Neutrophil (primary cell): Measurements from ENCODE around the gene C15orf39.

Experiments used
- H3K27ac ChIP-seq: fragments of 200-600 bp; sonication (generic); 2 replicates; pipeline ENCODE4 v1.5.1; 2016; ENCODE audit warnings: mild to moderate bottlenecking, moderate library complexity
- H3K27me3 ChIP-seq: fragments of 200-600 bp; sonication (generic); 2 replicates; pipeline ENCODE4 v1.6.0; 2016; ENCODE audit warnings: mild to moderate bottlenecking
- H3K36me3 ChIP-seq: fragments of 200-600 bp; sonication (generic); 2 replicates; pipeline ENCODE4 v1.5.1; 2017
- H3K4me1 ChIP-seq, 2 experiments: fragments of 200-600 bp in 1 of 2; sonication (generic) in 1 of 2; 1 replicate in 1 of 2; 2 replicates in 1 of 2; pipeline versions ENCODE4 v1.5.1 to v1.6.1; 2013 to 2016; ENCODE audit warnings: low read depth in 1 of 2, low read length in 1 of 2, mild to moderate bottlenecking in 1 of 2, moderate library complexity in 1 of 2; ENCODE audit not compliant: control insufficient read depth in 1 of 2, insufficient read depth in 1 of 2
- H3K4me3 ChIP-seq, 2 experiments: fragments of 200-600 bp in 1 of 2; sonication (generic) in 1 of 2; 1 replicate in 1 of 2; 2 replicates in 1 of 2; pipeline ENCODE4 v1.5.1; 2013 to 2016; ENCODE audit warnings: low read depth in 1 of 2, low read length in 1 of 2, mild to moderate bottlenecking in 1 of 2, moderate library complexity in 1 of 2
- H3K9me3 ChIP-seq: fragments of 200-600 bp; sonication (generic); 2 replicates; pipeline ENCODE4 v1.5.1; 2016
- CTCF ChIP-seq: fragments of 200-600 bp; sonication (generic); IDR thresholded peaks from 2 replicates; pipeline ENCODE4 v1.5.1; 2016; ENCODE audit warnings: antibody characterized with exemption

C15orf39 gene

GRCh38 chr15:75228787-75229186, 27.1 kb downstream of the C15orf39 start:
- H3K27me3 ChIP-seq = no peaks in the 10 kb centered on the region
- no peak for TF ChIP-seq CTCF

GRCh38 chr15:75229191-75230015, 27.7 kb downstream of the C15orf39 start:
- Histone ChIP-seq H3K27ac (no peak overlapping the region), H3K9me3 (no peaks in the 10 kb centered on the region), H3K4me3 (no peak overlapping the region), H3K27me3 (no peaks in the 10 kb centered on the region), H3K4me1 (no peaks in the 10 kb centered on the region), H3K36me3 (no peaks in the 10 kb centered on the region)
- TF ChIP-seq CTCF = no peak

More at GRCh38 chr15:75228787-75229186, 27.1 kb downstream of the C15orf39 start:
- no peaks in the 10 kb centered on the region for H3K4me1 ChIP-seq
- H3K9me3 ChIP-seq = no peaks in the 10 kb centered on the region
- no peaks in the 10 kb centered on the region for H3K36me3 ChIP-seq
- no peak overlapping the region for H3K27ac ChIP-seq
- no peak overlapping the region for H3K4me3 ChIP-seq

GRCh38 chr15:75230016-75230343, 28.3 kb downstream of the C15orf39 start:
- H3K27me3 ChIP-seq = no peaks in the 10 kb centered on the region
- H3K4me3 ChIP-seq = no peak overlapping the region
- no peaks in the 10 kb centered on the region for H3K36me3 ChIP-seq
- no peak for TF ChIP-seq CTCF
- H3K4me1 ChIP-seq = no peaks in the 10 kb centered on the region
- no peaks in the 10 kb centered on the region for H3K9me3 ChIP-seq
- no peak overlapping the region for H3K27ac ChIP-seq

- no peak overlapping the region for H3K4me3 ChIP-seq
- no peaks in the 10 kb centered on the region for H3K9me3 ChIP-seq
- H3K27ac ChIP-seq = no peak overlapping the region
- H3K4me1 ChIP-seq = no peaks in the 10 kb centered on the region
- no peaks in the 10 kb centered on the region for H3K27me3 ChIP-seq
- H3K36me3 ChIP-seq = no peaks in the 10 kb centered on the region
- no peak for TF ChIP-seq CTCF
Measured at GRCh38 chr15:75230551-75231371, 29.1 kb downstream of the C15orf39 start.

GRCh38 chr15:75231836-75232235, 30.2 kb downstream of the C15orf39 start:
- H3K36me3 ChIP-seq = no peaks in the 10 kb centered on the region
- H3K27ac ChIP-seq = no peak overlapping the region
- no peaks in the 10 kb centered on the region for H3K27me3 ChIP-seq
- H3K4me3 ChIP-seq = no peak overlapping the region
- no peaks in the 10 kb centered on the region for H3K9me3 ChIP-seq
- TF ChIP-seq CTCF = no peak
- no peaks in the 10 kb centered on the region for H3K4me1 ChIP-seq
